Posterior vena cava (tissue), 2 donors: ENCODE measurements around the gene FBXL20. TPM values are rescaled to one million over a fixed set of nuclear protein-coding genes. Genes with fewer than 3 reads are reported as not detected.
A peak's percentile ranks its signal among the peaks of the same experiment; 100 is the strongest.
"Not testable (repeated sequence)": the region's sequence is repeated elsewhere in the genome, so short reads cannot be mapped to it uniquely, and the experiment has no call there.

Source experiments
- DNase-seq: peaks from one replicate; pipeline ENCODE4 v3.0.0-alpha.2; 2020; ENCODE audit warnings: low spot score
- intact Hi-C, 2 donors: fragments of 100-400 bp; cut with DNase I; formaldehyde crosslinking; loops; one replicate each; pipeline versions ENCODE4 v1.14.1 to v1.14.2; 2022 to 2023
- total RNA-seq, 2 donors: library from RNA; stranded (reverse); fragmentation: NEBNext Ultra II Directional; extraction: Animal tissue kit (Norgen Biotek cat#: 25700); gene quantifications; one replicate each; pipeline ENCODE4 v1.2.1, GENCODE V29; 2021
- donor health status: DM: yes; HTN: yes; CAD: no.
- donor health status: DM: yes; HTN: yes; CAD: no.

FBXL20 gene
- total RNA-seq, 2 donors from 2014 or later: 13.7 to 15.4 TPM

DNA sequence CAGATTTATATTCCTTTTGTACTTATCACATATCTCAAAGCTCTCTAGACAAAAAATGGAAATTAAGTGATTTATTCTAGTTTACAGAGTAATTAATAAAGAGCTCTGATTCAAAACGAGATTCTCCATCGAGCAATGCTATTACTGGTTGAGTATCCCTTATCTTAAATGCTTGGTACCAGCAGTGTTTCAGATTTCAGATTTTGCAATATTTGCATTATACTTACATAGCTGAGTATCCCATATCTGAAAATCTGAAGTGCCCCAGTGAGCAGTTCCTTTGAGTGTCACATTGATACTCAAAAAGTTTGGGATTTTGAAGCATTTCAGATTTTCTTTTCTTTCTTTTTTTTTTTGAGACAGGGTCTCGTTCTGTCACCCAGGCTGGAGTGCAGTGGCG lies 118.3 kb downstream of the FBXL20 start:
- intact Hi-C loops: loop anchor here in 1 of 2 donors (10.0 kb wide), 1 partner anchor 82 kb away; no protein-coding TSS in a partner anchor
- no peak for DNase-seq

DNA sequence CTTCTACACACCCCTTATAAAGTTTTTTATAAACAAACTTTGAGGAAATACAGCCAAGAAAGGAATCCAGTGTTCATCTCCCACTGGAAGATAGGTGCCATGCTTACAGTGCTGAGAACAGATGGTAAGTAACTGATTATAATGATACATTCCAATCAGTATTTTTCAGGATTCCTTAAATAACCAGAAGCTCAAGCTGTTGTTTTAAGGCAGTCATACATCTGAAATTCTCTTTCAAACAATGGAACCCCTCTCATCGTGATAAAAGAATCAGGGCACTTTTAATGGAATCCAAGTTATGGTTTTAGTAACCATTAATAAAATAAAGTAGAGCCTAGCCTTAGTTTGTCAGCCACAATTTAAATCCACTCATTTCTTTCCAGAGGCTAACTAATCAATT lies 119.6 kb downstream of the FBXL20 start:
- no peak for DNase-seq
- intact Hi-C loops: loop anchor here in 1 of 2 donors (10.0 kb wide), 1 partner anchor 83 kb away; no protein-coding TSS in a partner anchor

DNA sequence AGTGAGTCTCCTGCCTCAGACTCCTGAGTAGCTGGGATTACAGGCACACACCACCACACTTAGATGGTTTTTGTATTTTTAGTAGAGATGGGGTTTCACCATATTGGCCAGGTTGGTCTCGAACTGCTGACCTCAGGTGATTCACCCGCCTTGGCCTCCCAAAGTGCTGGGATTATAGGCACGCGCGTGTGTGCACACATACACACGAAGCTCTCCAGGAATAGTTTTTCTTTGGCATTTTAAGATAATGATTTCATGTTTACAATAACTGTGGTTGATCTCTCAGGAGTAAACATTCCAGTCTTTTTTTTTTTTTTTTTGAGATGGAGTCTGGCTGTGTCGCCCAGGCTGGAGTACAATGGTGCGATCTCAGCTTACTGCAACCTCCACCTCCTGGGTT lies 123.2 kb downstream of the FBXL20 start:
- intact Hi-C loops: loop anchor here in 1 of 2 donors (10.0 kb wide), 1 partner anchor 127 kb away; the partner anchor contains the start of gene FBXL20
- DNase-seq: not testable (repeated sequence)

DNA sequence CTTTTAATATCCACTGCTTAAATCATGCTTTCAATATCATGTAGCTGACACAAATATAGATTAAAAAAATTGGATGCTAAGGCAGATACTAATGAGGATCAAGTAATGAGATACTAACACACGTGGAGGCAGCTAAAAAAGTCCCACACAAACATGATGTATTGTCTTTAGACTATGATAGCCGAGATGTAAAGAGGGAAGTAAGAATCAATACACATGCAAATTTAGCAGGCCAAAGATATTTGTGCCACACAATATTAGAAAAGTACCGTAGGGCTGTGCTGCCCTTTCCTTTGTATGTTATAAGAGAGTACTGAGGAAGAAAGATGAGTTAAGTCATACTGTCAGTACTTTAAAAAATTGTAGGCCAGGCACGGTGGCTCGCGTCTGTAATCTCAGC lies 124.3 kb downstream of the FBXL20 start:
- intact Hi-C loops: loop anchor here in 1 of 2 donors (10.0 kb wide), 1 partner anchor 128 kb away; the partner anchor contains the start of gene FBXL20
- no peak for DNase-seq

DNA sequence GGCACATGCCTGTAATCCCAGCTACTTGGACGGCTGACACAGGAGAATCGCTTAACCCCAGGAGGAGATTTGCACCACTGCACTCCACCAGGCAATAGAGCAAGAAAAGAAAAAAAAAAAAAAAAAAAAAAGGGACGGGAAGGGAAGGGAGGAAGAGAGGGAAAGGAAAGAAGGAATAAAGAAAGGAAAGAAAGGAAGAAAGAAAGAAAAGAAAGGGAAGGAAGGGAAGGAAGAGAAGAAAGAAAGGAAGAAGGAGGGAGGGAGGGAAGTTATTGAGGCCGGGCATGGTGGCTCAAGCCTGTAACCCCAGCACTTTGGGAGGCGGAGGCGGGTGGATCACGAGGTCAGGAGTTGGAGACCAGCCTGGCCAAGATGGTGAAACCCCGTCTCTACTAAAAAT lies 125.3 kb downstream of the FBXL20 start:
- intact Hi-C loops: loop anchor here in 1 of 2 donors (10.0 kb wide), 1 partner anchor 129 kb away; the partner anchor contains the start of gene FBXL20

DNA sequence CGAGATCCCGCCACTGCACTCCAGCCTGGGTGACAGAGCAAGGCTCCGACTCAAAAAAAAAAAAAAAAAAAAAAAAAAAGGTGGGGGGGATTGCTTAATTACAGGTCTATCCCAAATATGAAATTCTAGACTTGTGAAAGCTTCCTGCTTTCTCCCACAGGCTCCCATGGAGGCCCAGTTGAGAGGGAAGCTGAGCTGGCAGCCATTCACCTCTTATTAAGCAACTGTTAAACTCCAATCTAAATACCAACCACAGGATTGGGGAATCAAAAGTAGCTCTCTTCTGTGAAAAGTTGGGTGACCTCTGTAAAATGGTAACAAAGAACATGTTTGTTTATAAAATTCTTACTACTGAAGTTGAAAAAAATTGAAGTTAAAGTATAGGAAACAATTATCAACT lies 129.9 kb downstream of the FBXL20 start:
- intact Hi-C loops: loop anchor here in 1 of 2 donors (10.0 kb wide), 1 partner anchor 133 kb away; the partner anchor contains the start of gene FBXL20
- no peak for DNase-seq

More for the DNA sequence above, 125.3 kb downstream of the FBXL20 start:
- no peak for DNase-seq

DNA sequence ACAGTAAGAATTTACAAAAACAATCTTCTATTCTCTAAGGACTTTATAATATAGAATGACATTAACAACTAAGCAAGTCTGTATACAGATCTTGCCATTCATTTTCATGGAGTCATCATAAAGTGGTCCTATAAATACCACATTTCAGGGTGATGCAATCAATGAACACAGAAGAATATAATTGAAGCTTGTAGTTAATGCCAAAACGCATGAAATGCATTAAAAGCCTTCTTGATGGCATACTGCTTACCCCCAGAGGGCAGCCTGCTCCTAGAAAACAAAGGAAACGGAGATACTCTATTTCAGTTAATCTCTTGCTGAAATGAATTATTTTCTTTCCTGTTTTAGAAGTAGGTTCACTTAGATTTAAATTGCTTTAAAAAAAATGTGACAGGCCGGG lies 130.5 kb downstream of the FBXL20 start:
- intact Hi-C loops: loop anchor here in 1 of 2 donors (10.0 kb wide), 1 partner anchor 134 kb away; the partner anchor contains the start of gene FBXL20
- DNase-seq: no peak

DNA sequence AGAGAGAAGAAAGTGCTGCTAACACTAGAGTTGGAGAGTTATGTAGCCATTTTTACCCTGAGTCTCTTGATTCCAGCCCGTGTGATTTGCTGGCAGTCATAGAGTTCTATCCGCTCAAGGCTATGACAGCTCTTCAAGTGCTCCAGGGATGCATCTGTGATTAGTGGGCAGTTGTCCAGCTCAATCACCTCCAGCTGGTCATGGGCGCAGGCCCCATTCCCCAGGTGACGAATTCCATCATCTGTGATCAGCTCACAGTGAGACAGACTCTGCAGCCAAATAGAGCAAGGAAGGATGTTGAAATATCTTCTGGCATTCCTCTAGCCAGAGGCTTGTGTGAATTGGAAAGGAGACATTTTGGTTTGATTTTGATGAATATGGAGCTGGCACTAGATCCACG lies 137.3 kb downstream of the FBXL20 start:
- intact Hi-C loops: no loop called here
- no peak for DNase-seq

DNA sequence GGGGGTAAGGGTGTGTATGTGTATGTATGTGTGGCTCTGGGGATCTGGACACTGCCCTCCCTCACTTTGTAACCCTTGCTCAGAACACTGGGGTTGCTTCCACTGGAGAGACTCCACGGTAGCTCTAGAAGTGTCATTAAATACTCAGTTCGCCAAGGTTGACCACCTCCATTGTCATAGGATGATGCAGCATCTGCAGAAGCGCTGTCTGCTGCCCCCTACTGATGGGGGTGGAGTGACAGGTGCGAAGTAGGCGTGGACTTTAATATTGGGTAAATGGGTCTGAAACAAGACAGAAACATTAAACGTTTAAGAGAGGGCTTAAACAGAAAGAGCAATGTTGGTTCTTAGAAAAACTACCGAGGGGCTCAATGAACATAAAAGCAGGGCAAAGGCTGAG lies 140.1 kb downstream of the FBXL20 start:
- intact Hi-C loops: no loop called here
- DNase-seq: no peak

DNA sequence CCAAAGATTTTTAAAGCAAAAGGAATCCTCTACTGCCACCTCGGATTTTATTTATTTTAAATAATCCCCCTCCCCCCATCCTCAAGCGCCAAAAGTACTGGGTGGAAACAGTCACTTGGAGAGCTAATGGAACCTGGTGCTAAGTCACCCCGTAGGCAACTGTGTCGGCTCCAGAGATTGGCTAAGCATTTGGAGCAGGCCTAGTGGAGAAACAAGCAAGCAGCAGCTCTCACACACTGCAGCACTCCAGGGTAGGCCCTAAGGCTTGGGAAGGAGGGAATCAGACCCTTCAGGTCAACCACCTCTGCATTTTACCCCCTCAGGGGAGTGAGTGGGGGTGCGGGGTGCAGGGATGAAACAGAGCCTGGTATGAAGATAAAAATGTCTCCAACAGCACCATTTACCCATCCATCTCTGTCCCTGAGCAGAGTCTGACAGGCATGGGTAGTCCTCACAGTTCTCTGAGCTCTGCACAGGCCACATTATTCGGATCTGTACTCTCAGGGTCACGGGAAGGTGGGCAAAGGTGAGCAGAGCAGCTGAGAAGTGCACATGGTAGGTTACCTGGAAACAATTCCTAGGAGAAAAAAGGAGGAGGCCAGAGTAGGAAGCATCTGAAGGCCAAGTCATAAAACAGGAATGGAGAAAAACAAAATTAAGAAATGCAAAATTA lies 148.5 kb downstream of the FBXL20 start:
- intact Hi-C loops: no loop called here
- DNase-seq: no peak

DNA sequence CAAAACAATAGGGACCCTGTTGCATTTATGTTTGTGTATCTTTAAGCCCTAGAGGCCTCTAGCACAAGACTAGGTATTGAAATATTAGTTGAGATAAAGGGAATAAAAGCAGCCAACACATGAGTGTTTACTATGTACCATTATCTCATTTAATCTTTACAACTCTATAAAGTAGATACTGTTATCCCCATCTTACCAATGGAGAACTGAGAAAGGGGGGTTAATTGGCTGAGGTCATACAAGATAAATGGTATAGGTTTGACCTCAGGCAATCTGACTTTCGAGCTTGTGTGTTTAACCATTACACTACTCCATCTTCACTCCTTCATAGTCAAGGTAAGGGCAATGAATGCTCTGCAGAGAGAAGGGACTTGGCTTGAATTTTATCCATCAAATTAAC lies 149.4 kb downstream of the FBXL20 start:
- intact Hi-C loops: no loop called here
- DNase-seq: no peak

DNA sequence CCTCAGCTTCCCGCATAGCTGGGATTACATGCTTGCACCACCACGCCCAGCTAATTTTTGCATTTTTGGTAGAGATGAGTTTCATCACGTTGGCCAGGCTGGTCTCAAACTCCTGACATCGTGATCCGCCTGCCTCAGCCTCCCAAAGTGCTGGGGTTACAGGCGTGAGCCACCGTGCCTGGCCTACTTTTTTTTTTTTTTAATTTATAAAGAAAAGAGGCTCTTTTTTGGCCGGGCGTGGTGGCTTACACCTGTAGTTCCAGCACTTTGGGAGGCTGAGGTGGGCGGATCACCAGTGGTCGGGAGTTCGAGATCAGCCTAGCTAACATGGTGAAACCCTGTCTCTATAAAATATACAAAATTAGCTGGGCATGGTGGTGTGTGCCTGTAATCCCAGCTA lies 151.3 kb downstream of the FBXL20 start:
- DNase-seq: peak; percentile 9
- intact Hi-C loops: not testable (repeated sequence)

DNA sequence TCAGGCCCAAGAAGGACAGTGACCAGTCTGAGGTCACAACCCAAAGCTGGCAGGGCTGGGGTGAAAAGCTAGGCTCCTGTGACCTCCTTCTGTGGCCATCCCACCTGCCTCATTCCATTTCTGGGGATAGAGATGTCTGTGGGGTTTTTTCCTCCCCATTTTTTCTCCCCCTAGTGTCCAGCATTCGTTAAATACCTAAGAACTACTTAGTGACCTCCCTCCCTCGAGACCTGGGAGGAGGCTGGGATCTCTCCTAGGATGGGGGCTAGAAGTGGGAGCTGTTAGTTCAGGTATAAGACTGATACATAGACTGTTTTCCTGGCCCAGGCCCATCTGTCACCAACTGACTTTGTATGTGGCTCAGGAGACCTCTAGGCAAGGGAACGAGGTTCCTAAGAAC lies 155.2 kb downstream of the FBXL20 start:
- intact Hi-C loops: loop anchor here in 1 of 2 donors (10.0 kb wide), 1 partner anchor 261 kb away; no protein-coding TSS in a partner anchor
- DNase-seq: peak; percentile 32

DNA sequence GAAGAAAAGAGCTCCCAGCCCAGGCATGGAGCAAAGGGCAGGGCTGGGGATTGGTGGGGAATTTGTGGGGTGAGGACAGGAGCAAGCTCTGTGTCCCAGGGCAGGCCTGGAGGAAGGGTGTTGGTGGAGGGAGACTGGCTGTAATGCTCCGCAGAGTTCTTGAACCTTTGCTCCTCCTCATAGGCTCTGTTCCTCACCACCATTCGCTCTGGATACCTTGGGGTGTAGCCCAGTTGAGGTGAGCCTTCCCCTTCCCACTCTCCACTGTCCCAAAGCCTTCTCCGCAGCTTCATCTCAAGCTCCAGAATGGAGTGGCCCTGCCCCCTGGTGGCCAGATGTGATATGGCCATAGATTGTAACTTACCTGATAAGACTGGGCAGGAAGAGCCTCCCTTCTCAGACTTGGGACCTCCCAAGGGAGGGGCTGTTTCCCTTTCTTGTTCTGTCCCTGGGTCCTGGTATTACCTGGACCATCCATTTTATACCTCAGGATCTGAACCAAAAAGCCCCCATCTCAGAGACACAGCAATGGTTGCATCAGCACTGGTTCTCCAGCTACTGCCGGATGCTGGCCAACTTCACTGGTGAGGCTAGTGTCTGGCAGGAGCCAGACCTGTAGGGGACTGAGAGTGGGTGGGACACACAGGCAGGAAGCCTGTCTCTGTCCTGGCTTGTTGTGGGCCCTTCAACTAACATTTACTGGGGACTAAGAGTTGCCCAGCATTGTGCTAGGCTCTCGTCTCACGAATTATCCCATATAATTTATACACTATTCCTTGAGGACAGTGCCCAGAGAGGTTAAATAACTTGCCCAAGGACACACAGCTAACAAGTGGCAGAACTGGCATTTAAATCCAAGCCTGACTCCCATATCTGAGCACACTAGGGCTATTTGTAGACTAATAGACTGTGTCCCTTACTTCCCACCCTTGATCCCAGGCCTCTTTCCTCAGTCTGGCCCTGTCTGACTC lies 156.5 kb downstream of the FBXL20 start:
- peak; percentile 94 for DNase-seq
- intact Hi-C loops: loop anchor here (5.0 to 10.0 kb wide), 2 partner anchors 43 to 260 kb away; partner anchors contain the start of gene RPL19 (in 2 of the 2)

DNA sequence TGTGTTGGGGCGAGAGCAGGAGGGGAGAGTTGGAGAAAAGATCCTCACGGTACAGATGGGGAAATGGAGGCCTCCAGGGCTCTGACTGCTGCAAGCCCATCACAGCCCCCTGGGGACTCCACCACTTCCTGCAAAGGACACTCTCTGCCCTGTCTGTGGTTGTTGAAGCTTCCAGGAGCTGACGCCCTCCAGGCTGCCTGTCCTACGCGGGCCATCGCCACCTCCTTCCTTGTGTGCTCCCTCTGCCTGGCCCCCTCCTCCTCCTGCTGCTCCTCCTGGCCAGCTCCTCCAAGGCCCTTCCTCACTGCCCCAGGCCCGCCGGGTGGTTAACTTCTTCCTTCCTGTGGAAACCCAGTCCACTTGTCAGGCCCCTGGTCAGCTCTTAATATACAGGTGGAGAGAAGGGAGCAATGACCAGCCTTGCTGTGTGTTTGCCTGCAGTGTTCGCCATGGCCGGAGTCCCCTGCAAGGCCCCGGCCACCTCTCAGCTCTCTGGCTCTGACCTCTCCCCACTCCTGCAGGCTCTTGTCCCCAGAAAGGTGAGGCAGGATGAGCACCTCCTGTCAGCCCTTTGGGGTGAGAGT lies 157.3 kb downstream of the FBXL20 start:
- intact Hi-C loops: loop anchor here (5.0 to 10.0 kb wide), 2 partner anchors 42 to 259 kb away; partner anchors contain the start of gene RPL19 (in 2 of the 2)
- DNase-seq: peak; percentile 70

DNA sequence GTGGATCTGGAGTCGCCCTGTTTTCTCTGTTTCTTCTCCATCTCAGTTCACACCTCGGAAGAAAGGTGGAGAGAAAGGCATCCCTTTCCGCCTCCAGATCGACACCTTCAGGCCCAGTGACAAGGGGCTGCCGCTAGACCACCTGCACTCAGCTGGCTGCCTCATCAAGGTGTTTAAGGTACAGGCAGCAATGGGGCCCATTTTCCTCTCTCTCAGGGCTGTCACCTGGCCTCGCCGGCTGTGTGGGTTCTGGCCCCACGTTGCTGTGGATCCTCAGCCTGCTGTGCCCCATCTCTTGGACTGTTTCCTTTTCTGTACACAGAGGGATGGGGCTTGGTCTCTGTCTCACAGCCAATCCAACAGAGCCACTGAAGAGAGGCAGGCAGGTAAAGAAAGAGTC lies 158.3 kb downstream of the FBXL20 start:
- intact Hi-C loops: loop anchor here (5.0 to 10.0 kb wide), 2 partner anchors 41 to 258 kb away; partner anchors contain the start of gene RPL19 (in 2 of the 2)
- DNase-seq: peak; percentile 55

DNA sequence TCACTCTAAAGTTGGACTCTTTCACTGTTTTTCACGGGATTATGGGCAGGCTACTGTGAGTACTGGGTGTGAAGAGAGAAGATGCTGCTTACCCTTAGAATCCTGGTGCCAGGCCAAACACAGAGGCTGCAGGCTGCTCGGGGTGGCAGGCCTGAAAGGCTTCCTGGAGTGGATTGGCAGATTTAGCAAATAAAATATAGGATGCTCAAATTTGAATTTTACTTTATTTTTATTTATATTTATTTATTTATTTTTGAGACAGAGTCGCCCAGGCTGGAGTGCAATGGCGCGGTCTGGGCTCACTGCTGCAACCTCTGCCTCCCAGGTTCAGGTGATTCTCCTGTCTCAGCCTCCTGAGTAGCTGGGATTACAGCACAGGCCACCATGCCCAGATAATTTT lies 160.8 kb downstream of the FBXL20 start:
- DNase-seq: peak; percentile 57

DNA sequence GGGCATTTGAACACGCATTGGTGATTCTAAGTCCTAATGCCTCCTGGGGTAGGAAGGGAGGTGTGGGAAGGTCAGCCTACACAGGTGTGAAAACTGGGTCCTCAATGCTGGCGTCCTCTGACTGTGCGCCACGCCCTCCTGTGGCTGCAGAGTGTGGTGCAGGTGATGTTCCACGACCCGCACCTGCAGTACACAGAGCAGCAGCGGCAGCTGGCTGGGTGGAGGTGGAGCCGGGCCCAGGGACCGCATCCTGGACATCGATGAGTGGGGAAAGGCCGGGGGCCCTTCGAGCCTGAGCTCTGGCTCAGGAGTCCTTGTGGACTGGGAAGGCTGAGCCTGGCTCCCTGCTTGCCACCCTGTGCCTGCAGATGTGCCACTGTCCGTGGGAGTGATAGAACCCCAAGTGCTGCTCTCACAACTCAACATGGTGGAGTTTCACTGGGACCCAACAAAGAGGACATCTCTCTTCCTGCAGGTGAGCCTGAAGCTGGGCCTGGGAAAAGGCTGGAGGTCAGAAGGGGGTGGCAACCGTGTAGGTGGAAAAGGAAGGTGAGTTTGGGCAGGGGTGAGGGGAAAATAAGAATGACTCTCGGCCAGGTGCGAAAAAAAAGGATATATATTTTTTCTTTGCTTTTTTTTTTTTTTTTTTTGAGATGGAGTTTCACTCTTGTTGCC lies 161.6 kb downstream of the FBXL20 start:
- peak; percentile 73 for DNase-seq
- intact Hi-C loops: loop anchor here (5.0 to 10.0 kb wide), 2 partner anchors 37 to 255 kb away; partner anchors contain the start of gene RPL19 (in 2 of the 2)

More for the DNA sequence above, 160.8 kb downstream of the FBXL20 start:
- intact Hi-C loops: loop anchor here (5.0 to 10.0 kb wide), 2 partner anchors 38 to 256 kb away; partner anchors contain the start of gene RPL19 (in 2 of the 2)
